GM19043 (cell line): ENCODE data around the gene GPC6.

ENCODE experiments used
- ATAC-seq: cut with Tn5 transposase; IDR thresholded peaks from one replicate; pipeline ENCODE4 v1.9.1; 2021; ENCODE audit warnings: low read depth; ENCODE audit not compliant: unreplicated experiment

GPC6 gene

GRCh38 chr13:94210816-94211215 is 984.2 kb downstream of the GPC6 start:
- no peak for ATAC-seq

- no peak for ATAC-seq
Observed at GRCh38 chr13:94212196-94212595, 985.6 kb downstream of the GPC6 start.

GRCh38 chr13:94214121-94214520 is 987.5 kb downstream of the GPC6 start:
- no peak for ATAC-seq

- no peak for ATAC-seq
Observed at GRCh38 chr13:94214975-94215374, 988.4 kb downstream of the GPC6 start.

GRCh38 chr13:94216476-94216875 is 989.9 kb downstream of the GPC6 start:
- no peak for ATAC-seq

- no peak for ATAC-seq
Observed at GRCh38 chr13:94217370-94217769, 990.8 kb downstream of the GPC6 start.

GRCh38 chr13:94218537-94218936 is 991.9 kb downstream of the GPC6 start:
- no peak for ATAC-seq

GRCh38 chr13:94218951-94219350 is 992.3 kb downstream of the GPC6 start:
- ATAC-seq = no peak

- ATAC-seq = no peak
Observed at GRCh38 chr13:94224670-94225069, 998.1 kb downstream of the GPC6 start.

- no peak for ATAC-seq
Observed at GRCh38 chr13:94227255-94227879, 1000.8 kb downstream of the GPC6 start.

- ATAC-seq = no peak
Observed at GRCh38 chr13:94228763-94229162, 1002.2 kb downstream of the GPC6 start.

- ATAC-seq = no peak
Observed at GRCh38 chr13:94232161-94232950, 1005.7 kb downstream of the GPC6 start.

- ATAC-seq = no peak
Observed at GRCh38 chr13:94232956-94233355, 1006.3 kb downstream of the GPC6 start.

- no peak for ATAC-seq
Observed at GRCh38 chr13:94233401-94233800, 1006.8 kb downstream of the GPC6 start.

- no peak for ATAC-seq
Observed at GRCh38 chr13:94233837-94234236, 1007.2 kb downstream of the GPC6 start.

GRCh38 chr13:94234738-94235137 is 1008.1 kb downstream of the GPC6 start:
- no peak for ATAC-seq

GRCh38 chr13:94236132-94236531 is 1009.5 kb downstream of the GPC6 start:
- no peak for ATAC-seq

- ATAC-seq = no peak
Observed at GRCh38 chr13:94236872-94237271, 1010.3 kb downstream of the GPC6 start.

GRCh38 chr13:94239135-94239534 is 1012.5 kb downstream of the GPC6 start:
- no peak for ATAC-seq

- no peak for ATAC-seq
Observed at GRCh38 chr13:94242554-94242953, 1015.9 kb downstream of the GPC6 start.

- no peak for ATAC-seq
Observed at GRCh38 chr13:94243551-94243950, 1016.9 kb downstream of the GPC6 start.

GRCh38 chr13:94246495-94246894 is 1019.9 kb downstream of the GPC6 start:
- ATAC-seq = no peak
